Measurements from ENCODE around the gene MIB1.

- TF ChIP-seq BHLHE40 (IDR thresholded peaks at IDR 0.05; ENCODE audit: borderline replicate concordance) (no peak), ZNF384 (IDR thresholded peaks at IDR 0.05) (no peak), FOXA1 (IDR thresholded peaks at IDR 0.05) (no peak), ELF4 (IDR thresholded peaks at IDR 0.05) (no peak), NFRKB (IDR thresholded peaks at IDR 0.05) (no peak), FOXM1 (IDR thresholded peaks at IDR 0.05; ENCODE audit: borderline replicate concordance) (no peak), SUZ12 (IDR thresholded peaks at IDR 0.05) (no peak), TARDBP (IDR thresholded peaks at IDR 0.05) (no peak), PKNOX1 (IDR thresholded peaks at IDR 0.05) (no peak), L3MBTL2 (conservative IDR thresholded peaks at IDR 0.05) (no peak)
These were observed 166.9 kb downstream of the MIB1 start for GRCh38 chr18:21907451-21907850.
